Suprapubic skin (tissue), 4 donors: ENCODE measurements around the gene COG4. TPM values are rescaled to one million over a fixed set of nuclear protein-coding genes. Genes with fewer than 3 reads are reported as not detected.
A peak's percentile ranks its signal among the peaks of the same experiment; 100 is the strongest.

Source experiments
- DNase-seq, 2 donors: peaks; one replicate each; pipeline ENCODE4 v3.0.0-alpha.2; 2019; ENCODE audit warnings: low spot score in 2 of 2
- H3K27ac ChIP-seq: fragments of 200-600 bp; sonication (generic); one replicate; pipeline ENCODE4 v1.5.1; 2019
- H3K27me3 ChIP-seq: fragments of 200-600 bp; sonication (generic); one replicate; pipeline ENCODE4 v1.5.1; 2019
- H3K36me3 ChIP-seq: fragments of 200-600 bp; sonication (generic); one replicate; pipeline ENCODE4 v1.5.1; 2019
- H3K4me1 ChIP-seq: fragments of 200-600 bp; sonication (generic); one replicate; pipeline ENCODE4 v1.5.1; 2019
- H3K4me3 ChIP-seq: fragments of 200-600 bp; sonication (generic); one replicate; pipeline ENCODE4 v1.5.1; 2019; ENCODE audit warnings: mild to moderate bottlenecking
- H3K9me3 ChIP-seq: fragments of 200-600 bp; sonication (generic); one replicate; pipeline ENCODE4 v1.5.1; 2019
- CTCF ChIP-seq, 2 donors: fragments of 200-600 bp in 1 of 2; fragments of 450-650 bp in 1 of 2; sonication (generic) in 1 of 2; IDR thresholded peaks; one replicate each; pipeline ENCODE4 v1.5.1; 2016 to 2019; ENCODE audit warnings: antibody characterized with exemption in 2 of 2, mild to moderate bottlenecking in 1 of 2, moderate library complexity in 1 of 2
- EP300 ChIP-seq: sonication (generic); formaldehyde crosslinking; IDR thresholded peaks from one replicate; pipeline ENCODE4 v1.6.1; 2017; ENCODE audit warnings: antibody characterized with exemption
- POLR2A ChIP-seq, 2 donors: fragments of 450-650 bp; IDR thresholded peaks; one replicate each; pipeline ENCODE4 v1.6.1; 2017; ENCODE audit warnings: antibody characterized with exemption in 2 of 2, mild to moderate bottlenecking in 2 of 2, moderate library complexity in 2 of 2
- POLR2AphosphoS5 ChIP-seq, 3 donors: sonication (generic); formaldehyde crosslinking; IDR thresholded peaks; one replicate each; pipeline ENCODE4 v1.6.1; 2017; ENCODE audit warnings: antibody characterized with exemption in 3 of 3
- WGBS: methylation state at CpG from one replicate; pipeline ENCODE4 v1.1.5; 2018; 5-methylcytosine and 5-hydroxymethylcytosine counted together
- total RNA-seq, 4 donors: library from RNA; depleted of rRNA; stranded (reverse); fragments of >200 nt; gene quantifications; one replicate each; pipeline ENCODE4 v1.1.0, GENCODE V29; 2016

Gene COG4
- total RNA-seq, 4 donors from 2014 or later, result 35.0 to 59.9 (median 48.2) TPM

GRCh38 chr16:70470927-70471341, 52.4 kb downstream of the COG4 start:
- no peaks in the 10 kb centered on the region for H3K27me3 ChIP-seq
- 70% methylated on average over 2 of the region's 17 CpGs for WGBS
- H3K36me3 ChIP-seq, result peaks cover 60% of the 10 kb centered on the region
- peaks cover 7% of the 10 kb centered on the region for H3K4me1 ChIP-seq
- DNase-seq, result peak in 1 of 2 donors; percentile 59
- no peaks in the 10 kb centered on the region for H3K9me3 ChIP-seq
- TF ChIP-seq POLR2A (IDR thresholded peaks at IDR 0.05) (no peak), CTCF (IDR thresholded peaks at IDR 0.05) (peak in 1 of 2 donors; percentile 8), POLR2AphosphoS5 (IDR thresholded peaks at IDR 0.05) (no peak), EP300 (no peak)
- H3K4me3 ChIP-seq, result no peak overlapping the region
- H3K27ac ChIP-seq, result no peak overlapping the region

GRCh38 chr16:70470141-70470926, 53.0 kb downstream of the COG4 start:
- TF ChIP-seq CTCF (IDR thresholded peaks at IDR 0.05) (no peak), EP300 (no peak), POLR2AphosphoS5 (IDR thresholded peaks at IDR 0.05) (no peak), POLR2A (IDR thresholded peaks at IDR 0.05) (no peak)

GRCh38 chr16:70468776-70469525, 54.4 kb downstream of the COG4 start:
- H3K36me3 ChIP-seq, result peaks cover 54% of the 10 kb centered on the region
- no peaks in the 10 kb centered on the region for H3K4me1 ChIP-seq
- DNase-seq, result peak in 1 of 2 donors; percentile 55
- no peak for TF ChIP-seq EP300
- TF ChIP-seq POLR2AphosphoS5 (IDR thresholded peaks at IDR 0.05), result no peak
- no peak for TF ChIP-seq CTCF (IDR thresholded peaks at IDR 0.05)
- no peak for TF ChIP-seq POLR2A (IDR thresholded peaks at IDR 0.05)
- H3K9me3 ChIP-seq, result no peaks in the 10 kb centered on the region
- H3K4me3 ChIP-seq, result no peak overlapping the region
- WGBS, result 96% methylated on average over 4 of the region's 16 CpGs
- no peaks in the 10 kb centered on the region for H3K27me3 ChIP-seq
- no peak overlapping the region for H3K27ac ChIP-seq

More at GRCh38 chr16:70470141-70470926, 53.0 kb downstream of the COG4 start:
- Histone ChIP-seq H3K9me3 (no peaks in the 10 kb centered on the region), H3K27me3 (no peaks in the 10 kb centered on the region), H3K4me1 (peaks cover 5% of the 10 kb centered on the region), H3K27ac (no peak overlapping the region), H3K36me3 (peaks cover 59% of the 10 kb centered on the region), H3K4me3 (no peak overlapping the region)
- DNase-seq, result no peak
- 88% methylated on average over 10 of the region's 10 CpGs for WGBS

GRCh38 chr16:70467608-70468007, 55.7 kb downstream of the COG4 start:
- TF ChIP-seq EP300 (no peak), CTCF (IDR thresholded peaks at IDR 0.05) (no peak), POLR2AphosphoS5 (IDR thresholded peaks at IDR 0.05) (no peak), POLR2A (IDR thresholded peaks at IDR 0.05) (no peak)
- WGBS, result 96% methylated on average over 8 of the region's 8 CpGs
- Histone ChIP-seq H3K4me3 (no peak overlapping the region), H3K36me3 (peaks cover 51% of the 10 kb centered on the region), H3K27me3 (no peaks in the 10 kb centered on the region), H3K27ac (no peak overlapping the region), H3K9me3 (no peaks in the 10 kb centered on the region), H3K4me1 (no peaks in the 10 kb centered on the region)
- no peak for DNase-seq

GRCh38 chr16:70467113-70467512, 56.2 kb downstream of the COG4 start:
- no peak for TF ChIP-seq EP300
- TF ChIP-seq POLR2AphosphoS5 (IDR thresholded peaks at IDR 0.05), result no peak
- no peak for TF ChIP-seq POLR2A (IDR thresholded peaks at IDR 0.05)
- TF ChIP-seq CTCF (IDR thresholded peaks at IDR 0.05), result no peak
- no peak for DNase-seq
- H3K36me3 ChIP-seq, result peaks cover 46% of the 10 kb centered on the region
- no peak overlapping the region for H3K4me3 ChIP-seq
- H3K4me1 ChIP-seq, result no peaks in the 10 kb centered on the region
- no peak overlapping the region for H3K27ac ChIP-seq
- WGBS, result 88% methylated on average over 8 of the region's 11 CpGs
- H3K27me3 ChIP-seq, result no peaks in the 10 kb centered on the region
- H3K9me3 ChIP-seq, result no peaks in the 10 kb centered on the region
